Natural killer cell (primary cell): ENCODE data around the gene ZIC1. TPM values are rescaled to one million over a fixed set of nuclear protein-coding genes. Genes with fewer than 3 reads are reported as not detected.

Source experiments
- ATAC-seq, 3 donors: fragments of 150-1000 bp in 2 of 3; fragments of 200-7000 bp in 1 of 3; cut with Tn5 transposase; 1 replicate in 1 of 3; 2 replicates in 2 of 3; pipeline ENCODE4 v1.10.0; 2021; ENCODE audit warnings: mild to moderate bottlenecking in 2 of 3, moderate library complexity in 2 of 3
- DNase-seq, 2 donors: peaks; one replicate each; pipeline versions ENCODE4 v3.0.0 to v3.0.0-alpha.2; 2013 to 2021; ENCODE audit warnings: mixed read lengths in 1 of 2
- H3K27ac ChIP-seq: one replicate; pipeline ENCODE4 v1.5.1; 2013; ENCODE audit warnings: mild to moderate bottlenecking, low read length
- H3K27me3 ChIP-seq: one replicate; pipeline ENCODE4 v1.6.1; 2013; ENCODE audit warnings: low read length; ENCODE audit not compliant: control insufficient read depth, insufficient read depth
- H3K36me3 ChIP-seq: one replicate; pipeline ENCODE4 v1.6.1; 2013; ENCODE audit warnings: low read length; ENCODE audit not compliant: control insufficient read depth, insufficient read depth
- H3K4me1 ChIP-seq: one replicate; pipeline ENCODE4 v1.6.1; 2013; ENCODE audit warnings: low read length; ENCODE audit not compliant: control insufficient read depth, insufficient read depth
- H3K4me3 ChIP-seq: one replicate; pipeline ENCODE4 v1.5.1; 2013; ENCODE audit warnings: low read length
- H3K9me3 ChIP-seq: one replicate; pipeline ENCODE4 v1.6.1; 2013; ENCODE audit warnings: low read length; ENCODE audit not compliant: control insufficient read depth, insufficient read depth
- H3K27ac Mint-ChIP-seq, 2 donors: one replicate each; pipeline ENCODE4 v1.8.0; 2022; ENCODE audit warnings: mild to moderate bottlenecking in 2 of 2, mixed read lengths in 2 of 2, moderate library complexity in 1 of 2
- H3K27me3 Mint-ChIP-seq, 2 donors: one replicate each; pipeline ENCODE4 v1.8.0; 2022; ENCODE audit warnings: low read depth in 2 of 2, mixed read lengths in 2 of 2
- H3K36me3 Mint-ChIP-seq: one replicate; pipeline ENCODE4 v1.8.0; 2022; ENCODE audit warnings: mixed read lengths
- H3K4me1 Mint-ChIP-seq, 2 donors: one replicate each; pipeline ENCODE4 v1.8.0; 2022; ENCODE audit warnings: mixed read lengths in 2 of 2
- H3K4me3 Mint-ChIP-seq: one replicate; pipeline ENCODE4 v1.8.0; 2022; ENCODE audit warnings: mild to moderate bottlenecking, moderate library complexity, mixed read lengths
- H3K9me3 Mint-ChIP-seq, 2 donors: one replicate each; pipeline ENCODE4 v1.8.0; 2022; ENCODE audit warnings: mixed read lengths in 2 of 2
- WGBS: methylation state at CpG from one replicate; pipeline ENCODE4 v1.1.7; 2013; ENCODE audit warnings: missing lambda C conversion rate; ENCODE audit not compliant: insufficient coverage; 5-methylcytosine and 5-hydroxymethylcytosine counted together
- intact Hi-C: fragments of 100-400 bp; cut with micrococcal nuclease; formaldehyde crosslinking; loops from one replicate; pipeline ENCODE4 v1.14.2; 2022
- total RNA-seq, 4 donors: library from RNA; stranded (reverse); fragments of 120-200 nt in 1 of 4; gene quantifications; one replicate each; pipeline versions ENCODE4 v1.2.3 to v1.2.4, GENCODE V29; 2013 to 2022
- TF ChIP-seq, protein P1 (sequence below): fragments of 200-600 bp; IDR thresholded peaks from one replicate; pipeline ENCODE4 v1.8.0; 2022; ENCODE audit warnings: antibody characterized with exemption

Gene ZIC1
- total RNA-seq, 3 donors from 2014 or later (not counting 1 experiment from before 2014, with no cell fraction given) = not detected

DNA sequence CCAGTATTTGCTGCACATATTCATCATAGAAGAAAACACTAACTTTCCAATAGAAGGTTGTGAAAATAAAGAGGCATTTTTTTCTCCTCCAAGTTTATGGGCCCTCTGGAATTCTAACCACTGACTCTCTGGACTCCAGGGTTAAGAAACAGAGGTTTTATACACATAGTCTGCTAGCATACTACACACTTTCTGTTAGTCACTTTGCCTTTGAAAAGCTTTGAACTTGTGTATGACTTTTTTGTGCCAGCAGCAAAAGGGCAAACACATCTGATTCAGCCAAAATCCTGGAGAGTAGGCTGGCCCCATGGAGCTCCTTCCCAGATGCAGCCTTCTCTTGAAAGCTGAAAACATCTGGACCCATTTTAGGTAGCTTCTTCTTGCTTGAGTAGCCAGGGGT lies 9.1 kb upstream of the ZIC1 start:
- Mint-ChIP-seq H3K9me3 (peaks cover 3 to 5% of the 10 kb centered on the region in 2 donors), H3K4me1 (no peaks in the 10 kb centered on the region), H3K27ac (no peak overlapping the region), H3K27me3 (peaks cover 47 to 55% of the 10 kb centered on the region in 2 donors), H3K36me3 (peaks cover 15% of the 10 kb centered on the region), H3K4me3 (no peak overlapping the region)
- intact Hi-C loops = no loop called here
- peaks cover 44% of the 10 kb centered on the region for H3K27me3 ChIP-seq
- H3K4me3 ChIP-seq = no peak overlapping the region
- no peak overlapping the region for H3K27ac ChIP-seq
- ATAC-seq (no peak), DNase-seq (no peak)
- no peaks in the 10 kb centered on the region for H3K36me3 ChIP-seq
- TF ChIP-seq, protein P1, sequence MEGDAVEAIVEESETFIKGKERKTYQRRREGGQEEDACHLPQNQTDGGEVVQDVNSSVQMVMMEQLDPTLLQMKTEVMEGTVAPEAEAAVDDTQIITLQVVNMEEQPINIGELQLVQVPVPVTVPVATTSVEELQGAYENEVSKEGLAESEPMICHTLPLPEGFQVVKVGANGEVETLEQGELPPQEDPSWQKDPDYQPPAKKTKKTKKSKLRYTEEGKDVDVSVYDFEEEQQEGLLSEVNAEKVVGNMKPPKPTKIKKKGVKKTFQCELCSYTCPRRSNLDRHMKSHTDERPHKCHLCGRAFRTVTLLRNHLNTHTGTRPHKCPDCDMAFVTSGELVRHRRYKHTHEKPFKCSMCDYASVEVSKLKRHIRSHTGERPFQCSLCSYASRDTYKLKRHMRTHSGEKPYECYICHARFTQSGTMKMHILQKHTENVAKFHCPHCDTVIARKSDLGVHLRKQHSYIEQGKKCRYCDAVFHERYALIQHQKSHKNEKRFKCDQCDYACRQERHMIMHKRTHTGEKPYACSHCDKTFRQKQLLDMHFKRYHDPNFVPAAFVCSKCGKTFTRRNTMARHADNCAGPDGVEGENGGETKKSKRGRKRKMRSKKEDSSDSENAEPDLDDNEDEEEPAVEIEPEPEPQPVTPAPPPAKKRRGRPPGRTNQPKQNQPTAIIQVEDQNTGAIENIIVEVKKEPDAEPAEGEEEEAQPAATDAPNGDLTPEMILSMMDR = no peak
- peaks cover 22% of the 10 kb centered on the region for H3K9me3 ChIP-seq
- H3K4me1 ChIP-seq = no peaks in the 10 kb centered on the region

DNA sequence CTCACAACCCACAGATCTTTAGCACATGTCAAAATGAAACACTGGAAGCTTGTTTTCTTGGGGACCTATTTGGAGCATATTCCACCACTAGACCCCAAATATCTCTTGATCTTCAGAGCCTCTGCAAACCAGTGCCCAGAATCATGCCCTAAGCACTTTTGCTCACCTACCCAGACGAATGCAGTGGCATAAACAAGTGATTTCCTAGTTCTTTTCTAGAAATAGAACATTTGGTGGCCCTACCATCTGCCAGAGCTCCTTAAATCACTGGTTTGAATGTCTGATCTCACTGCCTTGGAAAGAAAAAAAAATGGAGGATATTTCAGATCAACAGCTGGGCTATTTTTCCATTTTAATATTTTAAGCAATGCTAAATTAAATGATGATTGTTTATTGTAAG lies 8.2 kb upstream of the ZIC1 start:
- intact Hi-C loops = no loop called here
- no peak for DNase-seq
- ATAC-seq = no peak
- Histone ChIP-seq H3K27me3 (peaks cover 46% of the 10 kb centered on the region), H3K4me3 (no peak overlapping the region), H3K9me3 (peaks cover 31% of the 10 kb centered on the region), H3K27ac (no peak overlapping the region), H3K4me1 (no peaks in the 10 kb centered on the region), H3K36me3 (no peaks in the 10 kb centered on the region)
- H3K27me3 Mint-ChIP-seq = peaks cover 44 to 50% of the 10 kb centered on the region in 2 donors
- no peak overlapping the region for H3K27ac Mint-ChIP-seq
- H3K9me3 Mint-ChIP-seq = peaks cover 3 to 5% of the 10 kb centered on the region in 2 donors
- peaks cover 15% of the 10 kb centered on the region for H3K36me3 Mint-ChIP-seq
- TF ChIP-seq, protein P1 = no peak
- WGBS = 14% methylated on average over 1 of the region's 1 CpG
- H3K4me3 Mint-ChIP-seq = no peak overlapping the region
- no peaks in the 10 kb centered on the region for H3K4me1 Mint-ChIP-seq

DNA sequence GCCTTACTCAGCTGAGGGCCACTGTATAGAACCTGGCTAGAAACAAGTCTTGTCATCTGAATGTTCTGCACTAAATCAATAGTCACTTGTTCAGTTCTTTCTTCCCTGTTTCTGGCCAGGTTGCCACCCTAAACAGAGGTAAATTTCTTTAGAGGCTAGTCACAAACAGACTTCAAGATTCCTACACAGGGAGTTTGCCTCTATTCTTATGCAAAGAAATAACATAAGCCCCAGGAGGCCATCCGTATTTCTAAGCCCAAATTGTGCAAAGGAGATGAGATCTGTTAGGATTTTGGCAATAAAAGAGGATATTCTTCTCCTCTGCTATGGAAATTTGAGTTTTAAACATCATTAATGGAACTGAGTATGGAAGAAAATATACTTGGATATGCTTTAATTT lies 7.7 kb upstream of the ZIC1 start:
- no peaks in the 10 kb centered on the region for H3K4me1 ChIP-seq
- DNase-seq (no peak), ATAC-seq (no peak)
- no peak overlapping the region for H3K27ac Mint-ChIP-seq
- H3K9me3 Mint-ChIP-seq = peaks cover 3 to 5% of the 10 kb centered on the region in 2 donors
- H3K36me3 Mint-ChIP-seq = peaks cover 15% of the 10 kb centered on the region
- no peak overlapping the region for H3K27ac ChIP-seq
- H3K4me3 ChIP-seq = no peak overlapping the region
- no peaks in the 10 kb centered on the region for H3K36me3 ChIP-seq
- H3K27me3 ChIP-seq = peaks cover 45% of the 10 kb centered on the region
- peaks cover 46 to 52% of the 10 kb centered on the region in 2 donors for H3K27me3 Mint-ChIP-seq
- peaks cover 31% of the 10 kb centered on the region for H3K9me3 ChIP-seq
- no peak overlapping the region for H3K4me3 Mint-ChIP-seq
- TF ChIP-seq, protein P1 = no peak
- intact Hi-C loops = no loop called here
- WGBS = 13% methylated on average over 1 of the region's 1 CpG
- no peaks in the 10 kb centered on the region for H3K4me1 Mint-ChIP-seq

DNA sequence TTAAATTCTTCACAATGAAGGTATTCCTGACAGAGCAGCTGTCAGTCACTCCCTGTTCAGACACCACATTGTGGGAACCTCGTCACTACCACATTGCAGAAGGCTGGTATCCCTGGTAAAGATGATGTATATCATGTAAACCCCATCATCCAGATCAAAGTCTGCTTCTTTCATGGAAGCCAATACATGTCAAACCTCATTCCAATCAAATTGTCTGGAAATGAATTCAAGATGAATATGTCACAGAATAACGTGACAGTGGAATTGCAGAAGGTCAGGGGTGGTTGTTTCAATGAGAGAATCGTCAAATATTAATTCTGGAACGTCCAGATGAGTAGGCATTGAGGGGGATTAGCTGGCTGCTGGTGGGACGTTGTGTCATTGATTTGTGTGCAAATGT lies 7.0 kb upstream of the ZIC1 start:
- no peak for DNase-seq
- Histone ChIP-seq H3K27ac (no peak overlapping the region), H3K9me3 (peaks cover 26% of the 10 kb centered on the region), H3K27me3 (peaks cover 45% of the 10 kb centered on the region), H3K36me3 (no peaks in the 10 kb centered on the region), H3K4me3 (no peak overlapping the region), H3K4me1 (no peaks in the 10 kb centered on the region)
- H3K4me3 Mint-ChIP-seq = no peak overlapping the region
- H3K36me3 Mint-ChIP-seq = peaks cover 15% of the 10 kb centered on the region
- intact Hi-C loops = no loop called here
- H3K4me1 Mint-ChIP-seq = no peaks in the 10 kb centered on the region
- H3K27me3 Mint-ChIP-seq = peaks cover 51 to 56% of the 10 kb centered on the region in 2 donors
- WGBS = 17% methylated on average over 3 of the region's 5 CpGs
- ATAC-seq = no peak
- TF ChIP-seq, protein P1 = no peak
- H3K9me3 Mint-ChIP-seq = peaks cover 5 to 7% of the 10 kb centered on the region in 2 donors
- no peak overlapping the region for H3K27ac Mint-ChIP-seq
